K562 (cell line): Measurements from ENCODE around the gene SERHL2.
"Not testable (repeated sequence)": the region's sequence is repeated elsewhere in the genome, so short reads cannot be mapped to it uniquely, and the experiment has no call there.

Experiments
- ATF2 ChIP-seq: sonication (generic); formaldehyde crosslinking; IDR thresholded peaks from 2 replicates; pipeline ENCODE4 v1.8.1; 2022; ENCODE audit warnings: missing genetic modification reagents
- ATF3 ChIP-seq, 2 experiments: fragments of 450-650 bp in 1 of 2; sonication (generic) in 1 of 2; formaldehyde crosslinking in 1 of 2; IDR thresholded peaks in 1 of 2; conservative IDR thresholded peaks in 1 of 2; 2 replicates each; pipeline versions ENCODE4 v1.6.1 to v1.8.1; 2016 to 2023; ENCODE audit warnings: mild to moderate bottlenecking in 2 of 2, moderate library complexity in 2 of 2, inconsistent platforms in 1 of 2, missing genetic modification reagents in 1 of 2
- CTCF ChIP-seq, 3 experiments: IDR thresholded peaks in 2 of 3; conservative IDR thresholded peaks in 1 of 3; 2 replicates each; pipeline ENCODE4 v1.5.1; 2011 to 2012; ENCODE audit warnings: low read length in 3 of 3, mild to moderate bottlenecking in 3 of 3, control low read depth in 2 of 3, improper control_type of control experiment in 1 of 3, inconsistent platforms in 1 of 3, low read depth in 1 of 3, mixed read lengths in 1 of 3, moderate library complexity in 1 of 3; ENCODE audit not compliant: insufficient read depth in 2 of 3
- NFE2L1 ChIP-seq: fragments of 450-650 bp; IDR thresholded peaks from 2 replicates; pipeline ENCODE4 v1.6.1; 2016; ENCODE audit warnings: missing genetic modification characterization, low read depth, mild to moderate bottlenecking, missing compliant biosample characterization, moderate library complexity, borderline replicate concordance
- NR2F6 ChIP-seq: fragments of 450-650 bp; formaldehyde crosslinking; IDR thresholded peaks from 2 replicates; pipeline ENCODE4 v1.4.0; 2020; ENCODE audit warnings: mild to moderate bottlenecking
- POLR2A ChIP-seq: fragments of 450-650 bp; conservative IDR thresholded peaks from 2 replicates; pipeline ENCODE4 v1.6.1; 2016
- REST ChIP-seq, 2 experiments: fragments of 450-650 bp; formaldehyde crosslinking in 1 of 2; IDR thresholded peaks; 2 replicates each; pipeline versions ENCODE4 v1.4.0 to v1.6.1; 2014 to 2020; ENCODE audit warnings: mild to moderate bottlenecking in 2 of 2, borderline replicate concordance in 1 of 2, low read depth in 1 of 2
- TEAD1 ChIP-seq, 2 experiments: fragments of 450-650 bp in 1 of 2; sonication (generic) in 1 of 2; formaldehyde crosslinking; IDR thresholded peaks; 2 replicates each; pipeline versions ENCODE4 v1.4.0 to v1.8.0; 2020 to 2022; ENCODE audit warnings: mild to moderate bottlenecking in 2 of 2, missing genetic modification reagents in 1 of 2

- TF ChIP-seq POLR2A; ATF3 (CRISPR knock-in tag; conservative IDR thresholded peaks at IDR 0.05); NR2F6 (CRISPR knock-in tag); REST (IDR thresholded peaks at IDR 0.05; ENCODE audit: borderline replicate concordance); REST (CRISPR knock-in tag; IDR thresholded peaks at IDR 0.05; ENCODE audit: low read depth); TEAD1 (CRISPR knock-in tag; IDR thresholded peaks at IDR 0.05); ATF2; CTCF (IDR thresholded peaks at IDR 0.05 in 2 of 3, conservative IDR thresholded peaks at IDR 0.05 in 1 of 3; ENCODE audit: insufficient read depth in 2 of 3, low read depth in 1 of 3, low read length in 3 of 3); NFE2L1 (tag): not testable (repeated sequence)
- peak; percentile 28; the same call in 1 of the 2 replicates for TF ChIP-seq ATF3 (IDR thresholded peaks at IDR 0.05)
Observed at GRCh38 chr22:42537199-42537831, 16.4 kb upstream of the SERHL2 start.
